Bone marrow (tissue), 2 donors: ENCODE data around the gene MED14.
A peak's percentile ranks its signal among the peaks of the same experiment; 100 is the strongest.
"Not testable (repeated sequence)": the region's sequence is repeated elsewhere in the genome, so short reads cannot be mapped to it uniquely, and the experiment has no call there.

Experiments
- DNase-seq, 2 donors: peaks; one replicate each; lab custom pipeline; 2025; lab: John Stamatoyannopoulos, UW

The MED14 gene

GRCh38 chrX:40735325-40736169, at the start of gene MED14:
MED14 (minus strand) TSS chrX:40735542; CDS start chrX:40735412, 130 bp downstream.
- peak; percentile 51 to 77 for DNase-seq

- DNase-seq = no peak
Measured at GRCh38 chrX:40784516-40785151, 49.3 kb upstream of the MED14 start.

GRCh38 chrX:40782644-40783259, 47.4 kb upstream of the MED14 start:
- DNase-seq = not testable (repeated sequence)

GRCh38 chrX:40780951-40781350, 45.6 kb upstream of the MED14 start:
- DNase-seq = no peak

- no peak for DNase-seq
Measured at GRCh38 chrX:40780082-40780481, 44.7 kb upstream of the MED14 start.

GRCh38 chrX:40778861-40779575, 43.7 kb upstream of the MED14 start:
- DNase-seq = no peak

GRCh38 chrX:40773809-40774208, 38.5 kb upstream of the MED14 start:
- no peak for DNase-seq

GRCh38 chrX:40773188-40773587, 37.8 kb upstream of the MED14 start:
- DNase-seq = no peak

- DNase-seq = no peak
Measured at GRCh38 chrX:40772290-40772689, 36.9 kb upstream of the MED14 start.

GRCh38 chrX:40761762-40762161, 26.4 kb upstream of the MED14 start:
- DNase-seq = no peak

GRCh38 chrX:40759374-40759773, 24.0 kb upstream of the MED14 start:
- DNase-seq = no peak

GRCh38 chrX:40757058-40757457, 21.7 kb upstream of the MED14 start:
- no peak for DNase-seq

GRCh38 chrX:40755291-40756249, 20.2 kb upstream of the MED14 start:
- no peak for DNase-seq

GRCh38 chrX:40749681-40750494, 14.5 kb upstream of the MED14 start:
- DNase-seq = no peak

- no peak for DNase-seq
Measured at GRCh38 chrX:40748977-40749376, 13.6 kb upstream of the MED14 start.

GRCh38 chrX:40746521-40746920, 11.2 kb upstream of the MED14 start:
- no peak for DNase-seq

- no peak for DNase-seq
Measured at GRCh38 chrX:40736170-40736505, 796 bp upstream of the MED14 start.

GRCh38 chrX:40734971-40735324, 394 bp downstream of the MED14 start:
- no peak for DNase-seq

- DNase-seq = no peak
Measured at GRCh38 chrX:40733706-40734105, 1.6 kb downstream of the MED14 start.

GRCh38 chrX:40732499-40732898, 2.8 kb downstream of the MED14 start:
- DNase-seq = not testable (repeated sequence)
